Cardiac muscle cell (in vitro differentiated cells and primary cell): Measurements from ENCODE around the gene GSK3B. TPM values are rescaled to one million over a fixed set of nuclear protein-coding genes. Genes with fewer than 3 reads are reported as not detected.

ENCODE experiments used
- DNase-seq, 2 donors: peaks; one replicate each; pipeline versions ENCODE4 v3.0.0 to v3.0.0-alpha.2; 2010 to 2017; ENCODE audit warnings: low read depth in 1 of 2, low spot score in 1 of 2
- H3K27ac ChIP-seq: fragments of 200-600 bp; sonication (generic); 2 replicates; pipeline ENCODE4 v1.5.1; 2016
- H3K27me3 ChIP-seq: fragments of 200-600 bp; sonication (generic); 2 replicates; pipeline ENCODE4 v1.6.0; 2016; ENCODE audit warnings: control low read depth
- H3K36me3 ChIP-seq: fragments of 200-600 bp; sonication (generic); 2 replicates; pipeline ENCODE4 v1.5.1; 2016; ENCODE audit warnings: control low read depth
- H3K4me1 ChIP-seq: fragments of 200-600 bp; sonication (generic); 2 replicates; pipeline ENCODE4 v1.8.1; 2017; ENCODE audit warnings: low read depth, mild to moderate bottlenecking, mixed run types
- H3K4me3 ChIP-seq: fragments of 200-600 bp; sonication (generic); 2 replicates; pipeline ENCODE4 v1.5.1; 2016; ENCODE audit warnings: mild to moderate bottlenecking
- H3K9me3 ChIP-seq: fragments of 200-600 bp; sonication (generic); 2 replicates; pipeline ENCODE4 v1.5.1; 2017; ENCODE audit warnings: low read depth, mild to moderate bottlenecking, control low read depth
- polyA plus RNA-seq: library from polyadenylated mRNA; unstranded; fragments of >200 nt; fragmentation: Nextera tagmentation; extraction: Ambion mirVana; gene quantifications from 2 replicates; pipeline ENCODE4 v1.2.1, GENCODE V29; 2016
- total RNA-seq: library from RNA; depleted of rRNA; stranded (reverse); fragments of >200 nt; gene quantifications from 2 replicates; pipeline ENCODE4 v1.2.3, GENCODE V29; 2016
- TF ChIP-seq, protein P1 (sequence below): IDR thresholded peaks from 2 replicates; pipeline ENCODE4 v1.5.1; 2012; ENCODE audit warnings: low read depth, mild to moderate bottlenecking, low read length

GSK3B gene
- total and polyA plus RNA-seq, 2 experiments from 2014 or later, result 20.4 to 48.3 TPM

DNA sequence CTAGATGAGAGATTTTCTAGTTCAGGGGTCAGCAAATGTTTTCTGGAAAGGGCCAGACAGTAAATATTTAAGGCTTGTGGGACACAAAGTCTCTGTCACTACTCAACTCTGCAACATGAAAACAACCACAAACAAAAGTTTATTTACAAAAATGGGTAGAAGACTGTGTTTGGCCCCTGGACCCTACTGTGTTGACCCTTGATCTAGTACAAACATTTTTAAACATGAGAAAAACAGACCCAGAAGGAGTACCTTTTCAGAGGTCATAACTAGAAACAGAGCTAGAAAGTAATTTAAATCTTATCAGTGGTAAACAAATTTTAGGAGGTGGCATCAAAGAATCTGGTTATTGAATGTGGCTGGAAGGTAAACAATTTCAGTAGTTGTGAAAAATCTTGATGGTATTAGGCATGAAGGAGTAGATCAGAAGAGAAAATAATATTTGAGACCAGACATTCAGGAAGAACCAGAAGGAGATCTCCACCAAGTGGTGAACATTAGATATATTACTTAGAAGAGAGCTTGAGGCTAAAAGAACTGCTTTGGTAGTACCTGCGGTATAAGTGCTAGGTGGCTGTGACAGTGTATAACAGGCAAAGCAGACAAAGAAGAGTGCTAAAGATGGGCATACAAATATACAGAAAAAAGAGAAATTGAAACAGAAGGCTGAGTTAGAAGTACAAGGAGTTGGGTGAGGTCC lies 210.6 kb downstream of the GSK3B start:
- Histone ChIP-seq H3K4me3 (no peak overlapping the region), H3K9me3 (no peaks in the 10 kb centered on the region), H3K27me3 (no peaks in the 10 kb centered on the region), H3K36me3 (peaks cover 3% of the 10 kb centered on the region), H3K27ac (no peak overlapping the region), H3K4me1 (no peaks in the 10 kb centered on the region)
- DNase-seq, result no peak
- TF ChIP-seq, protein P1, sequence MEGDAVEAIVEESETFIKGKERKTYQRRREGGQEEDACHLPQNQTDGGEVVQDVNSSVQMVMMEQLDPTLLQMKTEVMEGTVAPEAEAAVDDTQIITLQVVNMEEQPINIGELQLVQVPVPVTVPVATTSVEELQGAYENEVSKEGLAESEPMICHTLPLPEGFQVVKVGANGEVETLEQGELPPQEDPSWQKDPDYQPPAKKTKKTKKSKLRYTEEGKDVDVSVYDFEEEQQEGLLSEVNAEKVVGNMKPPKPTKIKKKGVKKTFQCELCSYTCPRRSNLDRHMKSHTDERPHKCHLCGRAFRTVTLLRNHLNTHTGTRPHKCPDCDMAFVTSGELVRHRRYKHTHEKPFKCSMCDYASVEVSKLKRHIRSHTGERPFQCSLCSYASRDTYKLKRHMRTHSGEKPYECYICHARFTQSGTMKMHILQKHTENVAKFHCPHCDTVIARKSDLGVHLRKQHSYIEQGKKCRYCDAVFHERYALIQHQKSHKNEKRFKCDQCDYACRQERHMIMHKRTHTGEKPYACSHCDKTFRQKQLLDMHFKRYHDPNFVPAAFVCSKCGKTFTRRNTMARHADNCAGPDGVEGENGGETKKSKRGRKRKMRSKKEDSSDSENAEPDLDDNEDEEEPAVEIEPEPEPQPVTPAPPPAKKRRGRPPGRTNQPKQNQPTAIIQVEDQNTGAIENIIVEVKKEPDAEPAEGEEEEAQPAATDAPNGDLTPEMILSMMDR, result no peak

DNA sequence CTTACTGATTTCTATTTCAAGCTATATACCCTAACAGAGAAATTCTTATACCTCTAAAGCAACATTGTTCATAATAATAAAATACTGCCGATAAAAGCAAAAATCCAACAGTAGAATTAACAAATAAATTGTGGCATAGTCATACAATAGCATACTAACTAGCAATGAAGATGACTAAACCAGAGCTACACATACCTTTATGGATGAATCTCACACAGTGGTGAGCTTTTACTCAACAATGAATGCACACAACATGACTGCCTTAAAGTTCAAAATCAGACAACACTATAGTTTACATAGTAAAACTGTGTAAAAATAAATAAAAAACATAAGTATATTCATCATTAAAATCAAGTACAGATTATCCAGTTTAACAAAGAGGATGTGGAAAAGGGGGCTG lies 213.3 kb downstream of the GSK3B start:
- DNase-seq, result no peak
- H3K4me3 ChIP-seq, result no peak overlapping the region
- H3K27me3 ChIP-seq, result no peaks in the 10 kb centered on the region
- H3K4me1 ChIP-seq, result no peaks in the 10 kb centered on the region
- peaks cover 4% of the 10 kb centered on the region for H3K36me3 ChIP-seq
- H3K9me3 ChIP-seq, result no peaks in the 10 kb centered on the region
- H3K27ac ChIP-seq, result no peak overlapping the region
- TF ChIP-seq, protein P1, result no peak

DNA sequence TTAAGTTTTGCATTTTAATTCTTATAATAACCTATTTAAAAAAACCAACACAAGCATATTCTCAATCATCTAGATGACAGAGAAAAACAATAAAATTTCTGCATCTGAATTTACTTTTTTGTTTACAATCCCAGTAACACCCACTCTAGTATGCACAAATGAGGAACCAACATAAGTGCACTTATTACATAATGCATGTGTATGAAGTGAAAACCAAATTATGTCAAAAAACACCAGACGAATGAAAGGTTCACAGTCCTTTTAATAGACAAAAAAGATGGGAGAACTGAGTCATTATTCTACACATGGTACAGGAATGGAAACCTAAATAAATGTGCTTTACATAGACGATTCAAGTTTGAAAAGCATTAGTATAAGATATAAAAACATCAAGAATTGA lies 220.6 kb downstream of the GSK3B start:
- H3K4me3 ChIP-seq, result no peak overlapping the region
- H3K4me1 ChIP-seq, result no peaks in the 10 kb centered on the region
- TF ChIP-seq, protein P1, result no peak
- no peaks in the 10 kb centered on the region for H3K9me3 ChIP-seq
- no peaks in the 10 kb centered on the region for H3K27me3 ChIP-seq
- DNase-seq, result no peak
- H3K36me3 ChIP-seq, result peaks cover 3% of the 10 kb centered on the region
- H3K27ac ChIP-seq, result no peak overlapping the region

DNA sequence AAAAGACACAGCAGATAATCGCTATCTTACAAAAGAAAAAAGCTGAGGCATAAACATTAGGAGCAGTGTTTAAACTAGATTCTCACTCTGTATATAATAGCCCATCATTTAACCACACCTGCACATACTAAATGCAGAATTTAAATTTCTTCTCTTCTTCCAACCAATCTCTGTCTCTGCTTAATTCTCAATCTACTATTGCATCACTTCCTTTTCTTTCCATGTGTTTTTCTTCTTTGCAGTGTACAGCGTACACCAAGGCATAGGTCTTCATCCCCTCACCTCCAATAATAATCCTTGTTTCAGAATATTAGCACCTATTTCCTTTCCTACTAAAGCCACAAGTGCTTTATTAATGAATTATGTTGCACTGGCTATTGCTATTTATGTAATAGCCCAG lies 221.5 kb downstream of the GSK3B start:
- no peak overlapping the region for H3K27ac ChIP-seq
- no peaks in the 10 kb centered on the region for H3K9me3 ChIP-seq
- H3K4me3 ChIP-seq, result no peak overlapping the region
- no peak for DNase-seq
- no peaks in the 10 kb centered on the region for H3K4me1 ChIP-seq
- peaks cover 3% of the 10 kb centered on the region for H3K36me3 ChIP-seq
- TF ChIP-seq, protein P1, result no peak
- H3K27me3 ChIP-seq, result no peaks in the 10 kb centered on the region

DNA sequence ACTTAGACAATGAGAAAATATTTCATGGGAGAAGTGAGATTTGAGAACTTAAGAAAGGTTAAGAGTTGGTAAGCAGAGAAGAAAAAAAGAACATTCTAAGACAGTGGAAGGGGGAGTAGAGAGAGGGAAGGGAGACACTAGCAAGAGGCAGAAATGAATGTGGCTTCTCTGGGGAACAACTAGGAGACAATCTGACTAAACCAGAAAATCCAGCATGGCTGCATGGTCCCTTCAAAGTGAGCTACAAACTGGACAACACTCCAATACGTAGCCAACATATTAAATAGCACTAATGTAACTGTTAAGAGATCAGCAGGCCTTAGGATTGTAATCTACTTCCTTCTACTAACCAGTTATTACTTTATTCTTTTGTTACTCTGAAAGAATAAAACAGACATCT lies 222.7 kb downstream of the GSK3B start:
- Histone ChIP-seq H3K27me3 (no peaks in the 10 kb centered on the region), H3K4me3 (no peak overlapping the region), H3K27ac (no peak overlapping the region), H3K4me1 (no peaks in the 10 kb centered on the region), H3K36me3 (peaks cover 3% of the 10 kb centered on the region), H3K9me3 (no peaks in the 10 kb centered on the region)
- TF ChIP-seq, protein P1, result no peak
- no peak for DNase-seq
